Stimulated activated CD8-positive, alpha-beta memory T cell treated with anti-CD3 and anti-CD28 coated beads, Interleukin-4, amount 100 ng/mL, for 24 hours (primary cell): Measurements from ENCODE around the gene CREBBP.
"Not testable (repeated sequence)": the region's sequence is repeated elsewhere in the genome, so short reads cannot be mapped to it uniquely, and the experiment has no call there.

ENCODE experiments used
- DNase-seq: peaks from one replicate; pipeline ENCODE4 v3.0.0-alpha.2; 2020; ENCODE audit warnings: low read depth

Gene CREBBP

GRCh38 chr16:3880623-3881498 lies at the start of gene CREBBP:
Gene CREBBP, minus strand, starts transcription at chr16:3880713. Its CDS starts 797 bp downstream, at chr16:3879916.
- DNase-seq: peak; percentile 78

GRCh38 chr16:3927147-3927546 lies 46.6 kb upstream of the CREBBP start:
- DNase-seq: not testable (repeated sequence)

- no peak for DNase-seq
These were observed 44.2 kb upstream of the CREBBP start for GRCh38 chr16:3924763-3925162.

- DNase-seq: no peak
These were observed 41.7 kb upstream of the CREBBP start for GRCh38 chr16:3922241-3922640.

GRCh38 chr16:3920206-3920605 lies 39.7 kb upstream of the CREBBP start:
- no peak for DNase-seq

- DNase-seq: no peak
These were observed 38.9 kb upstream of the CREBBP start for GRCh38 chr16:3919413-3919812.

- no peak for DNase-seq
These were observed 35.1 kb upstream of the CREBBP start for GRCh38 chr16:3915426-3916260.

GRCh38 chr16:3912897-3913296 lies 32.4 kb upstream of the CREBBP start:
- no peak for DNase-seq

GRCh38 chr16:3912373-3912772 lies 31.9 kb upstream of the CREBBP start:
- no peak for DNase-seq

GRCh38 chr16:3911741-3912140 lies 31.2 kb upstream of the CREBBP start:
- not testable (repeated sequence) for DNase-seq

GRCh38 chr16:3909791-3910583 lies 29.5 kb upstream of the CREBBP start:
- DNase-seq: no peak

- DNase-seq: no peak
These were observed 28.5 kb upstream of the CREBBP start for GRCh38 chr16:3908951-3909437.

GRCh38 chr16:3907586-3907985 lies 27.1 kb upstream of the CREBBP start:
- DNase-seq: no peak

GRCh38 chr16:3906363-3906762 lies 25.9 kb upstream of the CREBBP start:
- no peak for DNase-seq

GRCh38 chr16:3904875-3905274 lies 24.4 kb upstream of the CREBBP start:
- no peak for DNase-seq

- no peak for DNase-seq
These were observed 9.6 kb upstream of the CREBBP start for GRCh38 chr16:3890091-3890490.

GRCh38 chr16:3889059-3889458 lies 8.5 kb upstream of the CREBBP start:
- DNase-seq: no peak

- DNase-seq: not testable (repeated sequence)
These were observed 5.5 kb upstream of the CREBBP start for GRCh38 chr16:3885999-3886398.

GRCh38 chr16:3884398-3884797 lies 3.9 kb upstream of the CREBBP start:
- DNase-seq: no peak

- DNase-seq: no peak
These were observed 2.0 kb upstream of the CREBBP start for GRCh38 chr16:3882531-3882930.

- DNase-seq: no peak
These were observed 1.0 kb upstream of the CREBBP start for GRCh38 chr16:3881499-3881990.
